HEK293T (cell line): ENCODE measurements around the gene MPRIP.

Experiments
- BHLHE40 ChIP-seq: fragments of 450-650 bp; IDR thresholded peaks from 2 replicates; pipeline ENCODE4 v1.6.1; 2016; ENCODE audit warnings: mild to moderate bottlenecking, moderate library complexity, borderline replicate concordance
- CTBP1 ChIP-seq: fragments of 450-650 bp; IDR thresholded peaks from 2 replicates; pipeline ENCODE4 v1.6.1; 2016; ENCODE audit warnings: borderline replicate concordance
- ELF4 ChIP-seq: fragments of 450-650 bp; IDR thresholded peaks from 2 replicates; pipeline ENCODE4 v1.6.1; 2017; ENCODE audit warnings: antibody characterized with exemption
- FOXA1 ChIP-seq: fragments of 450-650 bp; IDR thresholded peaks from 2 replicates; pipeline ENCODE4 v1.6.1; 2016; ENCODE audit warnings: mild to moderate bottlenecking
- FOXM1 ChIP-seq: fragments of 450-650 bp; IDR thresholded peaks from 2 replicates; pipeline ENCODE4 v1.6.1; 2017; ENCODE audit warnings: mild to moderate bottlenecking, borderline replicate concordance
- NFRKB ChIP-seq: fragments of 450-650 bp; IDR thresholded peaks from 2 replicates; pipeline ENCODE4 v1.6.1; 2016; ENCODE audit warnings: mild to moderate bottlenecking, moderate library complexity
- SP1 ChIP-seq: fragments of 450-650 bp; IDR thresholded peaks from 2 replicates; pipeline ENCODE4 v1.6.1; 2017
- ZNF384 ChIP-seq: fragments of 450-650 bp; IDR thresholded peaks from 2 replicates; pipeline ENCODE4 v1.6.1; 2016
- TF ChIP-seq, protein P1 (sequence below): fragments of 450-650 bp; IDR thresholded peaks from 2 replicates; pipeline ENCODE4 v1.6.1; 2016

DNA sequence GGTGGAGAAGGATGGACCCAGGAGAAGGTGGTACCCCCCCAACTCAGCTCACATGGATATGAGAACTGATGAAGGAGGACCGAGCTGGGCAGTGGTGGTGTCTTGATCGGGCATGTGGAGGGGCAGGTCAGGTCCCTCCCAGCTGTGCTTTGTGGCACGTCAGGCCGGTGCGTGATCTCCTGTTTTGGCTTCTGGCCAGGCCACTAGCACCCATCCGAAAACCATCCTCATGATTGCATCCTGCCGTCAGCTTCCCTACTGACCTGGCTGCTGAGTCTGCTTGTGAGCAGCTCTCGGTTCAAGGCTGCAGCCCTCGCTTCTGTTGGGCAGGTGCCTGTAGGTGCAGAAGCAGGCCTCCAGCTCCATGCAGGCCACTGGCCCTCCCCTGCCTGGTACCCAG, 110.8 kb downstream of the MPRIP start:
- TF ChIP-seq CTBP1 (no peak), SP1 (no peak), FOXM1 (no peak), ELF4 (no peak), ZNF384 (no peak), NFRKB (no peak), BHLHE40 (no peak), FOXA1 (no peak)
- TF ChIP-seq, protein P1, sequence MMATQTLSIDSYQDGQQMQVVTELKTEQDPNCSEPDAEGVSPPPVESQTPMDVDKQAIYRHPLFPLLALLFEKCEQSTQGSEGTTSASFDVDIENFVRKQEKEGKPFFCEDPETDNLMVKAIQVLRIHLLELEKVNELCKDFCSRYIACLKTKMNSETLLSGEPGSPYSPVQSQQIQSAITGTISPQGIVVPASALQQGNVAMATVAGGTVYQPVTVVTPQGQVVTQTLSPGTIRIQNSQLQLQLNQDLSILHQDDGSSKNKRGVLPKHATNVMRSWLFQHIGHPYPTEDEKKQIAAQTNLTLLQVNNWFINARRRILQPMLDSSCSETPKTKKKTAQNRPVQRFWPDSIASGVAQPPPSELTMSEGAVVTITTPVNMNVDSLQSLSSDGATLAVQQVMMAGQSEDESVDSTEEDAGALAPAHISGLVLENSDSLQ, result no peak
